Stimulated activated CD8-positive, alpha-beta memory T cell treated with anti-CD3 and anti-CD28 coated beads, Interleukin-15, amount 100 ng/mL, for 48 hours (primary cell): ENCODE results near the gene RBBP8NL.

ENCODE experiments used
- DNase-seq, 2 donors: peaks; one replicate each; pipeline ENCODE4 v3.0.0-alpha.2; 2020; ENCODE audit warnings: low read depth in 2 of 2

Gene RBBP8NL

GRCh38 chr20:62362991-62363919 is 64.1 kb downstream of the RBBP8NL start:
- no peak for DNase-seq

GRCh38 chr20:62362590-62362940 is 64.8 kb downstream of the RBBP8NL start:
- no peak for DNase-seq

- DNase-seq, result no peak
These were observed 65.3 kb downstream of the RBBP8NL start for GRCh38 chr20:62361799-62362589.

- DNase-seq, result no peak
These were observed 66.2 kb downstream of the RBBP8NL start for GRCh38 chr20:62360854-62361798.
